IPS-20b (cell line): ENCODE measurements around the gene MAP4K4.

ENCODE experiments used
- H3K27ac ChIP-seq: one replicate; pipeline ENCODE4 v1.5.1; 2013; ENCODE audit warnings: low read length
- H3K27me3 ChIP-seq: 2 replicates; pipeline ENCODE4 v1.6.1; 2013; ENCODE audit warnings: mild to moderate bottlenecking, low read length, inconsistent platforms; ENCODE audit not compliant: insufficient read depth
- H3K36me3 ChIP-seq: 2 replicates; pipeline ENCODE4 v1.6.1; 2013; ENCODE audit warnings: low read depth, mild to moderate bottlenecking, inconsistent platforms, low read length, moderate library complexity; ENCODE audit not compliant: insufficient read depth
- H3K4me1 ChIP-seq: 2 replicates; pipeline ENCODE4 v1.6.1; 2013; ENCODE audit warnings: mild to moderate bottlenecking, control low read depth, inconsistent platforms, low read length, moderate library complexity; ENCODE audit not compliant: insufficient read depth
- H3K4me3 ChIP-seq: 2 replicates; pipeline ENCODE4 v1.5.1; 2013; ENCODE audit warnings: mild to moderate bottlenecking, low read length, inconsistent platforms
- H3K9ac ChIP-seq: 2 replicates; pipeline ENCODE4 v1.6.1; 2013; ENCODE audit warnings: low read depth, mild to moderate bottlenecking, inconsistent platforms, low read length, moderate library complexity
- H3K9me3 ChIP-seq: 2 replicates; pipeline ENCODE4 v1.6.1; 2013; ENCODE audit warnings: mild to moderate bottlenecking, low read depth, low read length, inconsistent platforms; ENCODE audit not compliant: insufficient read depth

Gene MAP4K4

DNA sequence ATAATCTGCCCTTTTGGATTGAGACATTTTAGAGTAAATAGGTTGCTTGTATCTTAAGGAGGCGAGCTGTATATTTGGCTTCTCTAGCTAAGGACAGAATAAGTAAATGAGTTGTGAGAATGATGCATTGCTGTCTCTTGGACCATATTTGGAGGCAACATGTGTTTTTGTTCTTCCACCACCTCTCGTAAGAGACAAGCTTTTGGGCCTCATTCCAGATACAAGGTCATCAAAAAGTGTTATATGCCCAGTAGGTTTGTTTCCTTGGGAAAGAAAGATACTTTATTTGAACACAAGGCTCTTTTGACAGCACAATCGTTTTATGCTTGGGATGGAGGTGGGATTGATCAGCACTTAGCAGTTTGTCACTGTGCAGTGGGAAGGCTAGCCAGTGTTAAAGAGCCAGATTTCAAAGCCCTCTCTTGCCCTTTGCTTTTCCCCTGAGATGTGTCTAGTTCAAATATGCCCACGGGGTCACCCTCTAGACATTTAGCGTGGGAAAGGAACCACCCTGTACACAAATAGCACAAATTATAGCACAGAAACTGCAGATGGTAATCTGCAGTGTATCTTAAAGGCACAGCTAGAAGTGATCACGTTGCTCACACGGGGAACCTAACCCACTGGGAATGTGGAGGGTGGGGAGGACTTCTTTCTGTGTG lies 131.3 kb downstream of the MAP4K4 start:
- Histone ChIP-seq H3K4me3 (no peak overlapping the region), H3K36me3 (peaks cover 85% of the 10 kb centered on the region), H3K9me3 (no peaks in the 10 kb centered on the region), H3K4me1 (peaks cover 3% of the 10 kb centered on the region), H3K9ac (no peak overlapping the region), H3K27ac (no peak overlapping the region), H3K27me3 (no peaks in the 10 kb centered on the region)

DNA sequence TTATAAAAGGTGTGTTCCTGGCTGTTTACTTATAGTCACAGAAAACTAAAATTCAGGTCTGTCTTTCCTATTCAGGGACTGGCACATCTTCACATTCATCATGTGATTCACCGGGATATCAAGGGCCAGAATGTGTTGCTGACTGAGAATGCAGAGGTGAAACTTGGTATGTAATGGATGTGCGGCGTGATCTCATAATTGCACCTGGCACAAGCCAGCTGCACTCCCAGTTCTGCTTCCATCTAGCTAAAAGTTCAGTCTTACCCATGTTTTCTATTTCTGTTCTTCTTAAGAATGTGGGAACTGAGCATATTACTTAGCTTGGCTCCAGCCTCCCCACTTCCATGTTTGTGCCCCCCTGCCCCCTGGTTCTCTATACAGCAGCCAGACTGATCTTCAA lies 131.9 kb downstream of the MAP4K4 start:
- H3K27ac ChIP-seq, result no peak overlapping the region
- H3K4me1 ChIP-seq, result peaks cover 2% of the 10 kb centered on the region
- H3K27me3 ChIP-seq, result no peaks in the 10 kb centered on the region
- no peak overlapping the region for H3K9ac ChIP-seq
- no peak overlapping the region for H3K4me3 ChIP-seq
- peaks cover 90% of the 10 kb centered on the region for H3K36me3 ChIP-seq
- no peaks in the 10 kb centered on the region for H3K9me3 ChIP-seq

DNA sequence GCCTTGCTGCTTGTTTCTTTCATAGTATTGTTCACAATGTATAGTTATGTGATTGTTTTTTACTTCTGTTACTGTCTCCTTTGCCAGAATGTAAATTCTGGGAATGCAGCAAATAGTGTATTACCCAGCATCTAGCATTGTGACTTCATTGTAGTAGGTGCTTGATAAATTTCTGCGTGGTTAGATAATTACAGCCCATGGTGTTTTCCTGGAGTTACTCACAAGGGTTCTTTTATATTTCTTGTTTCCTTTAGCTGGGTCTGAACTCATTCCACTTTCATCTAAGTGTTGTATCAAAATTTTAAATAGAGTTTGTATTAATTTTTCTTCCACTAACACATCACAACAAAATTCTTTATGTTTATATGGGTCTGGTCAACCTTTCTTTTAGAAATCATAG lies 132.6 kb downstream of the MAP4K4 start:
- Histone ChIP-seq H3K4me1 (peaks cover 2% of the 10 kb centered on the region), H3K9me3 (no peaks in the 10 kb centered on the region), H3K27ac (no peak overlapping the region), H3K36me3 (peaks cover 91% of the 10 kb centered on the region), H3K4me3 (no peak overlapping the region), H3K9ac (no peak overlapping the region), H3K27me3 (no peaks in the 10 kb centered on the region)

DNA sequence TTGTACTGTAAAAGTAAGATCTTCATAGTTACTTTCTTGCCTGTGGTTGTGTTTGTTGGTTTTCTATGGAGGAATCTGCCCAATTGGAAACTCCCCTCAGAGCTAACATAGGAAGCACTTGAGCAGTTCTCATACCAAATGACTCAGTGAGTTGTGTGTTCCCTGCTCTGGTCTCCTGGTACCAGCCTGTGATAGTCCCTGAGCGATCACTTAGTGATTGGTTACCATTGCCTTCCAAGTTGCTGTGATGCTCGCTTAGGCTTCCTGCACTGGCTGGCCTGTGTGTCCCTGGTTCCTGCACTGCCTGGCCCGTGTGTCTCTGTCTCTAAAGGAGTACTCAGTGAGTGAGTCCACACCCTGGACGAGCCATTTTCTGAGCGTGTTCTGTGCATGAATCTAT lies 133.0 kb downstream of the MAP4K4 start:
- H3K27ac ChIP-seq, result no peak overlapping the region
- H3K9me3 ChIP-seq, result no peaks in the 10 kb centered on the region
- H3K4me3 ChIP-seq, result no peak overlapping the region
- H3K27me3 ChIP-seq, result no peaks in the 10 kb centered on the region
- H3K36me3 ChIP-seq, result peaks cover 91% of the 10 kb centered on the region
- no peak overlapping the region for H3K9ac ChIP-seq
- H3K4me1 ChIP-seq, result peaks cover 2% of the 10 kb centered on the region

DNA sequence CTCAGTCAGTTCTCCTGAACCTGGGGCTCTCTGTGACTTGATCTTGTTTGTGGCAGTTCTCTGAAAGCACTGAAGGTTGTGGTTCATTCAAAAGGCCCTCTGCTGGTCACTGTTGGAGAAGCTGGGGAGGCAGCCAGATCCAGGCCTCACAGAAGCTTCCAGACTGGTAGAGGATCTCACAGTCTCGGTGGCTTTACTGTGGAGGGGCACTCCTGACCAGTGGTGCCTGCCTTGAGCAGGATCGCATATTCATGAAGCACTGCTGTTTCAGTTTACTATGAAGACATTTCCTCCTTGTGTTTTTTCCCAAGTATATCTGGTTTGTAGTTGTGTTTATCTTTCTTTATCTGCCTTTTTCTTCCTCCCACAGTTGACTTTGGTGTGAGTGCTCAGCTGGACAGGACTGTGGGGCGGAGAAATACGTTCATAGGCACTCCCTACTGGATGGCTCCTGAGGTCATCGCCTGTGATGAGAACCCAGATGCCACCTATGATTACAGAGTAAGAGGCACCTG lies 133.9 kb downstream of the MAP4K4 start:
- Histone ChIP-seq H3K4me1 (peaks cover 2% of the 10 kb centered on the region), H3K27me3 (no peaks in the 10 kb centered on the region), H3K9me3 (no peaks in the 10 kb centered on the region), H3K4me3 (no peak overlapping the region), H3K27ac (no peak overlapping the region), H3K9ac (no peak overlapping the region), H3K36me3 (peaks cover 92% of the 10 kb centered on the region)

DNA sequence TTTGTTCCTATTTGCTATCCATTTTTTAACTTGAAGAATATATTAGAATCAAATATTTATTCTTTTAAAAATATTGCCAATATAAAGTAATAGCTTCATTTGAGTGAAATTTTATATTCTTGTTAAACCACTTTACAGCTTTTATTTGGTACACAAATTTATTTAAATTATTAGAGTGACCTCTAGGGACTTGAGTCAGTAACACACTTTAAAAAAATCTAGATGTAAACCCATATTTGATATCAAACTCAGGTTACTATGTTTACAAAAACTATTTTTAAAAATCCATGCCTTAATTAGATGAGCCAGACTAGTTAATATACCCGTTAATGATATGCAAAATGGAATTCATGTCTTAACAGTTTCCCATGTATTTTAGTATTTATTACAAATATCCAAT lies 134.6 kb downstream of the MAP4K4 start:
- Histone ChIP-seq H3K27ac (no peak overlapping the region), H3K9ac (no peak overlapping the region), H3K36me3 (peaks cover 92% of the 10 kb centered on the region), H3K9me3 (no peaks in the 10 kb centered on the region), H3K4me1 (peaks cover 2% of the 10 kb centered on the region), H3K4me3 (no peak overlapping the region), H3K27me3 (no peaks in the 10 kb centered on the region)

DNA sequence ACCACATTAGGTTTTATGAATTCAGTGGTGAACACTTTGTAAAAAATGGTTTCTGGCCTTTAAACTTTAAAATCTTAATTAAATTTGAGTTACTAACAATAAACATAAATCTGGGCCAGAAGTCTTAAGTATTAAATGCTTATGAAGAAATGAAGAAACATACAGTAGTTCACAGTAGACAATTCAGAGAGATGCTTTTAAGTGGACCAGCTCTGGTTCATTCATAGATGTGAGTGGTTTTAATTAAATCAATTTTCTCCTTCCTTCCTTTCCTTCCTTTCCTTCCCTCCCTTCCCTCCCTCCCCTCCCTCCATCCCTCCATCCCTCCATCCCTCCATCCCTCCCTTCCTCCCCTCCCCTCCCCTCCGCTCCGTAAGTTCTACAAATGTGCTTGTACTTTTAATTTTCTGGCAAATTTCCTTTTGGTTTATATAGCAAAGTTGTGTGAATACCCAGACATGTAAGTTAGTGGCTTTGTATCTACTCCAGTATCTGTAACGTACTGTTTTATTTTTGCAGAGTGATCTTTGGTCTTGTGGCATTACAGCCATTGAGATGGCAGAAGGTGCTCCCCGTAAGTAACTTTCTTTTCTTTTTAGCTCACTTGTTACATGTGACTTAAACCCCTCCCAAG lies 136.5 kb downstream of the MAP4K4 start:
- Histone ChIP-seq H3K36me3 (peaks cover 93% of the 10 kb centered on the region), H3K27ac (no peak overlapping the region), H3K4me1 (peaks cover 2% of the 10 kb centered on the region; the same call in 1 of the 2 replicates), H3K9ac (no peak overlapping the region), H3K27me3 (no peaks in the 10 kb centered on the region), H3K9me3 (no peaks in the 10 kb centered on the region), H3K4me3 (no peak overlapping the region)

DNA sequence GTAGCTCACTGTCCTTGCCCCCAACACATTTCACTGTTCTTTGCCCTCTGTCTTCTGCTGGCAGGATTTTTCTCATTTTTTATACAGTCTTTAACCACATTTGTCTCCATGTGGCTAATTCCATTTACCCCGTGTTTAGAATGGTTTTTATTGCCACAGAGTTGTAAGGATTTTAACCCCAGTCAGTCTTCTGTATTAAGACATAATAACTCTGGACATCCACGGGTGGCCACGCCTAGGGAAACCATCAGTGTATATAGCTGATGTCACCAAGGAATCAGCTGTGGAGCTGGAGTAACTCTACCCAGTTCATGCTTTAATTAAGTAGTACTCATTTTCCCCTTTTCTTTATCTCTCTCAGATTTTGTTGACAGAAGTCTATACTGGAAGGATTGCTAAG lies 139.8 kb downstream of the MAP4K4 start:
- Histone ChIP-seq H3K27ac (no peak overlapping the region), H3K9me3 (no peaks in the 10 kb centered on the region), H3K4me1 (peaks cover 2% of the 10 kb centered on the region; the same call in 1 of the 2 replicates), H3K36me3 (peaks cover 94% of the 10 kb centered on the region), H3K27me3 (no peaks in the 10 kb centered on the region), H3K4me3 (no peak overlapping the region), H3K9ac (no peak overlapping the region)

DNA sequence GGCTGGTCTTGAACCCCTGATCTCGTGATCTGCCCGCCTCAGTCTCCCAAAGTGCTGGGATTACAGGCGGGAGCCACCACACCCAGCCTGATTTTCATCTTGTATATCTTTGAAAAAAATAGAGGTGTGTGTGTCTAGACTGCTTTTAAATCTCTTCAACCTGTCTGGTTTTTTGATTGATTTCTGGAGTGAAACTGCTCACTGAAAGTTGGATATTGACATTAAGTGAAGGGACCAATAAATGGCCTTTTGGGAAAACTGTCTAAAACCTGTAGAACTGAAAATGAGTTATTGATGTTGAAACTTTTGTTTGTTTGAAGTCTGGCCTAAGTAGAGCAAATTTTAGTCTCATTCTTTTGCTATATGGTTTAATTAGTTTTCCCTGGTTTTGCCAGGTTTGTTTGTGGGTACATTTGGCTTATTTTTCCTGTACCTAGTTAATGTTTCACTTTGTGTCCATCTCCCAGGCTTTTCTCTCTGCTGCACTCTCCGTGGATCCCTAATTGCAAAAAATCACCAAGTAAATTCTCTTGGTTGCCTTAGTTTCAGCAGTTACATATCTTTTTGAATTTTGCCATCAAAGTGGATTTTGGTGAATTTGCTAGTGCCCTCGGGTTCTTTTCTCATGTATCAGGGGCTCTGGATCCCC lies 144.3 kb downstream of the MAP4K4 start:
- no peaks in the 10 kb centered on the region for H3K9me3 ChIP-seq
- H3K36me3 ChIP-seq, result peaks cover 100% of the 10 kb centered on the region
- H3K4me1 ChIP-seq, result no peaks in the 10 kb centered on the region
- H3K9ac ChIP-seq, result no peak overlapping the region
- H3K4me3 ChIP-seq, result no peak overlapping the region
- no peak overlapping the region for H3K27ac ChIP-seq
- no peaks in the 10 kb centered on the region for H3K27me3 ChIP-seq

DNA sequence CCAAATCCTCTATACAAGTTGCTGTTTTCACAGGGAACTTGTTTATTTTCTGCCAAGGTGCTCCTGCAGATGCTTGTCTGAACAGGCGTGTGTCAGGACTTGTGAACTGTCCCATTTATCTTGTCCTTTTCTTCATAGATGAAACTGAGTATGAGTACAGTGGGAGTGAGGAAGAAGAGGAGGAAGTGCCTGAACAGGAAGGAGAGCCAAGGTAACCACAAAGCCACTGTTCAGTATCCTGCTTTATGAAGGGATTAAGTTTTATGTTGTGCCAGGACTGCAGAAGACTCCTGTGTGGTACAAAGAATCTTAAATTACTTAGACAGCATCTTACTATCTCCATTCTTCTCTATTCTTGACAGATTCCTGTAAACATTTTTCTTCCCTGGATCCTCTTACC lies 145.0 kb downstream of the MAP4K4 start:
- Histone ChIP-seq H3K36me3 (peaks cover 100% of the 10 kb centered on the region), H3K27me3 (no peaks in the 10 kb centered on the region), H3K9ac (no peak overlapping the region), H3K4me3 (no peak overlapping the region), H3K4me1 (no peaks in the 10 kb centered on the region), H3K27ac (no peak overlapping the region), H3K9me3 (no peaks in the 10 kb centered on the region)

DNA sequence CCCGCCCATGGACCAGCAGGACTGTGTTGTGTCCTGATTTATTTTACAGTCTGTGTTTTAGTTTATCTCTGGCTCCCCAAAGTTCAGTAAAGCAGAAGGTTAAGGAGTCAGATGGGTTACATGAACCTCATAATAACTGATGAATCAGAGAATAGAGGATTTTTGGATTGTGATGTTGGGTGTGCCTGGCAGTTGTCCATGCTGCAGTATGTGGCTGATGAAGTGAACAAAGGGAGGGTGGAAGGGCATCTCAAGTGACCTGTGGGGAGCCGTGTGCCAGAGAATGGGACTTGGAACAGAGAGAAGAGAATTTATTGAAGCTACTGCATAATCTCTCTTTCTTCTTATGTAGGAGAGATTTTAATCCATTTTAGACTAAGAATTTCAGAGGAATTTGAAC lies 145.5 kb downstream of the MAP4K4 start:
- H3K27me3 ChIP-seq, result no peaks in the 10 kb centered on the region
- H3K27ac ChIP-seq, result no peak overlapping the region
- H3K4me3 ChIP-seq, result no peak overlapping the region
- no peak overlapping the region for H3K9ac ChIP-seq
- no peaks in the 10 kb centered on the region for H3K9me3 ChIP-seq
- peaks cover 100% of the 10 kb centered on the region for H3K36me3 ChIP-seq
- no peaks in the 10 kb centered on the region for H3K4me1 ChIP-seq

DNA sequence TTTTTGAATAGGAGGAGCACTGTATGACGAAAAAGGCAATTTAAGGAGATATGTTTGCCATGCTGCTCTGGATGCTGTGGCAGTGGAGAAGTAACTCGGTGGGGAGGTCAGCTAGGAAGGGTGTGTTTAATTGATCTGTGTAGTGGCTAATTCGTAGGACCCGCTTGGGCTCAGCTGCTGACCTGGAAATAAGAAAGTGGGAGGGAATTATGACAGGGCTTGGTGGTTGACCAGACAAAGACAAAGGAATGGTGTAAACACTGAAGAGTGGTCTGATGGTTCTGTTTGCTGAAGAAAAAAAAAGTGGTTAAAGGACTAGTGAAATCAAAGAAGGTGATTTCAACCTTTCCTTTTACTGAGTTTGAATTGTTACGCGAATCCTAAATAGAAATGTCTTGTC lies 146.0 kb downstream of the MAP4K4 start:
- H3K9me3 ChIP-seq, result no peaks in the 10 kb centered on the region
- no peak overlapping the region for H3K4me3 ChIP-seq
- H3K4me1 ChIP-seq, result no peaks in the 10 kb centered on the region
- H3K27me3 ChIP-seq, result no peaks in the 10 kb centered on the region
- peaks cover 100% of the 10 kb centered on the region for H3K36me3 ChIP-seq
- H3K9ac ChIP-seq, result no peak overlapping the region
- no peak overlapping the region for H3K27ac ChIP-seq
